ENCODE data around the gene HTT.

The HTT gene

GRCh38 chr4:3200423-3201090 is 126.1 kb downstream of the HTT start:
- DNase-seq (ENCODE audit: low spot score) = no peak

- peak; percentile 89 for DNase-seq (ENCODE audit: low spot score)
These were observed 127.5 kb downstream of the HTT start for GRCh38 chr4:3201718-3202702.

- DNase-seq (ENCODE audit: low spot score) = peak; percentile 36
These were observed 128.6 kb downstream of the HTT start for GRCh38 chr4:3202836-3203820.

GRCh38 chr4:3203971-3204431 is 129.5 kb downstream of the HTT start:
- no peak for DNase-seq (ENCODE audit: low spot score)

GRCh38 chr4:3205995-3206394 is 131.5 kb downstream of the HTT start:
- no peak for DNase-seq (ENCODE audit: low spot score)

- DNase-seq (ENCODE audit: low spot score) = no peak
These were observed 132.1 kb downstream of the HTT start for GRCh38 chr4:3206439-3207100.

- DNase-seq (ENCODE audit: low spot score) = no peak
These were observed 133.1 kb downstream of the HTT start for GRCh38 chr4:3207531-3208037.

- DNase-seq (ENCODE audit: low spot score) = no peak
These were observed 134.3 kb downstream of the HTT start for GRCh38 chr4:3208826-3209225.

- no peak for DNase-seq (ENCODE audit: low spot score)
These were observed 135.3 kb downstream of the HTT start for GRCh38 chr4:3209551-3210325.

GRCh38 chr4:3210467-3210866 is 136.0 kb downstream of the HTT start:
- no peak for DNase-seq (ENCODE audit: low spot score)

GRCh38 chr4:3211866-3212265 is 137.4 kb downstream of the HTT start:
- no peak for DNase-seq (ENCODE audit: low spot score)

- DNase-seq (ENCODE audit: low spot score) = no peak
These were observed 138.1 kb downstream of the HTT start for GRCh38 chr4:3212391-3213105.

GRCh38 chr4:3213106-3213425 is 138.6 kb downstream of the HTT start:
- DNase-seq (ENCODE audit: low spot score) = no peak

GRCh38 chr4:3213661-3214250 is 139.3 kb downstream of the HTT start:
- DNase-seq (ENCODE audit: low spot score) = no peak

- no peak for DNase-seq (ENCODE audit: low spot score)
These were observed 140.8 kb downstream of the HTT start for GRCh38 chr4:3215256-3215655.

GRCh38 chr4:3215733-3216132 is 141.3 kb downstream of the HTT start:
- no peak for DNase-seq (ENCODE audit: low spot score)

- DNase-seq (ENCODE audit: low spot score) = no peak
These were observed 142.8 kb downstream of the HTT start for GRCh38 chr4:3217266-3217665.

- no peak for DNase-seq (ENCODE audit: low spot score)
These were observed 143.3 kb downstream of the HTT start for GRCh38 chr4:3217771-3218170.

Data from activated CD4-positive, alpha-beta T cell treated with anti-CD3 and anti-CD28 coated beads, Interleukin-2, Interleukin-4, amounts not matched to agents 100 ng/mL and 50 ng/mL, durations not matched to agents 16 hours and 8 hours (primary cell).